IMR-90 (cell line): ENCODE data around the gene CPN2. TPM values are rescaled to one million over a fixed set of nuclear protein-coding genes. Genes with fewer than 3 reads are reported as not detected.

ENCODE experiments used
- ATAC-seq: fragments of 200-7000 bp; cut with Tn5 transposase; 2 replicates; pipeline ENCODE4 v1.9.1; 2020; ENCODE audit warnings: low read depth, mild to moderate bottlenecking, moderate library complexity
- BruUV-seq: library from RNA; stranded (reverse); fragments of 400-500 nt; replicated peaks from 2 replicates; lab custom pipeline; 2021; lab: Mats Ljungman, UMichigan
- CTCF ChIA-PET: fragments of 300-600 bp; formaldehyde crosslinking; extraction: SDS; loops from one replicate; lab custom pipeline; 2021; ENCODE audit warnings: antibody characterized with exemption; lab: Yijun Ruan, JAX
- POLR2A ChIA-PET: fragments of 300-600 bp; sonication (Branson Sonifier 250); formaldehyde crosslinking; loops from one replicate; lab custom pipeline; 2022; ENCODE audit warnings: antibody characterized with exemption; ENCODE audit not compliant: unreplicated experiment; lab: Charles Lee
- DNase-seq: peaks from one replicate; pipeline ENCODE4 v3.0.0; 2013
- H2AFZ ChIP-seq: replicated peaks from 2 replicates; pipeline ENCODE3; 2013; ENCODE audit warnings: low read length, mild to moderate bottlenecking; ENCODE audit not compliant: poor library complexity
- H2AK5ac ChIP-seq: 2 replicates; pipeline ENCODE4 v1.6.1; 2013; ENCODE audit warnings: low read depth, low read length, inconsistent platforms
- H2AK9ac ChIP-seq: replicated peaks from 2 replicates; pipeline ENCODE3; 2013; ENCODE audit warnings: mild to moderate bottlenecking, low read depth, low read length, moderate library complexity; ENCODE audit not compliant: poor library complexity
- H2BK120ac ChIP-seq: 2 replicates; pipeline ENCODE4 v1.6.1; 2013; ENCODE audit warnings: low read depth, low read length, inconsistent platforms
- H2BK15ac ChIP-seq: 3 replicates; pipeline ENCODE4 v1.6.1; 2013; ENCODE audit warnings: low read depth, low read length, inconsistent platforms
- H2BK20ac ChIP-seq: 2 replicates; pipeline ENCODE4 v1.6.1; 2013; ENCODE audit warnings: low read depth, mild to moderate bottlenecking, inconsistent platforms, low read length, moderate library complexity
- H2BK5ac ChIP-seq: 2 replicates; pipeline ENCODE4 v1.6.1; 2013; ENCODE audit warnings: mild to moderate bottlenecking, low read depth, low read length, inconsistent platforms; ENCODE audit not compliant: poor library complexity, severe bottlenecking
- H3K14ac ChIP-seq: replicated peaks from 2 replicates; pipeline ENCODE4 v1.6.1; 2013; ENCODE audit warnings: low read depth, low read length, inconsistent platforms
- H3K18ac ChIP-seq: 2 replicates; pipeline ENCODE4 v1.6.1; 2013; ENCODE audit warnings: low read depth, low read length, control low read depth
- H3K23ac ChIP-seq: 2 replicates; pipeline ENCODE4 v1.6.1; 2013; ENCODE audit warnings: low read depth, low read length, inconsistent platforms
- H3K27ac ChIP-seq: 2 replicates; pipeline ENCODE4 v1.5.1; 2013; ENCODE audit warnings: mild to moderate bottlenecking, control low read depth, low read length; ENCODE audit not compliant: insufficient read depth
- H3K27me3 ChIP-seq: 2 replicates; pipeline ENCODE4 v1.6.1; 2013; ENCODE audit warnings: low read length; ENCODE audit not compliant: control insufficient read depth, insufficient read depth
- H3K36me3 ChIP-seq: 2 replicates; pipeline ENCODE4 v1.6.1; 2013; ENCODE audit warnings: low read length, mixed read lengths; ENCODE audit not compliant: control insufficient read depth, insufficient read depth
- H3K4ac ChIP-seq: 2 replicates; pipeline ENCODE4 v1.6.1; 2013; ENCODE audit warnings: low read depth, low read length, inconsistent platforms
- H3K4me1 ChIP-seq: 2 replicates; pipeline ENCODE4 v1.6.1; 2013; ENCODE audit warnings: low read length, mixed read lengths; ENCODE audit not compliant: control insufficient read depth, insufficient read depth
- H3K4me2 ChIP-seq: 2 replicates; pipeline ENCODE4 v1.6.1; 2013; ENCODE audit warnings: low read depth, mild to moderate bottlenecking, control low read depth, low read length, moderate library complexity
- H3K4me3 ChIP-seq: 2 replicates; pipeline ENCODE4 v1.5.1; 2013; ENCODE audit warnings: low read depth, mild to moderate bottlenecking, control low read depth, low read length, moderate library complexity; ENCODE audit not compliant: insufficient read depth
- H3K56ac ChIP-seq: 2 replicates; pipeline ENCODE4 v1.6.1; 2013; ENCODE audit warnings: low read length, inconsistent platforms; ENCODE audit not compliant: insufficient read depth; ENCODE audit errors: extremely low read depth
- H3K79me1 ChIP-seq, 2 experiments: 2 replicates each; pipeline ENCODE4 v1.6.1; 2013; ENCODE audit warnings: low read length in 2 of 2, inconsistent platforms in 1 of 2, low read depth in 1 of 2
- H3K9ac ChIP-seq: 2 replicates; pipeline ENCODE4 v1.6.1; 2013; ENCODE audit warnings: low read depth, low read length, control low read depth
- H3K9me1 ChIP-seq: 2 replicates; pipeline ENCODE4 v1.6.1; 2013; ENCODE audit warnings: low read length, inconsistent platforms; ENCODE audit not compliant: insufficient read depth
- H3K9me3 ChIP-seq: 2 replicates; pipeline ENCODE4 v1.6.1; 2013; ENCODE audit warnings: low read length; ENCODE audit not compliant: control insufficient read depth, insufficient read depth
- H4K20me1 ChIP-seq: 2 replicates; pipeline ENCODE4 v1.6.1; 2013; ENCODE audit warnings: low read length, inconsistent platforms; ENCODE audit not compliant: insufficient read depth
- H4K5ac ChIP-seq: 2 replicates; pipeline ENCODE4 v1.6.1; 2013; ENCODE audit warnings: mild to moderate bottlenecking, low read depth, low read length, control low read depth
- H4K8ac ChIP-seq, 2 experiments: 2 replicates each; pipeline ENCODE4 v1.6.1; 2013; ENCODE audit warnings: low read depth in 2 of 2, low read length in 2 of 2, control low read depth in 1 of 2, inconsistent platforms in 1 of 2
- H4K91ac ChIP-seq: 2 replicates; pipeline ENCODE4 v1.6.1; 2013; ENCODE audit warnings: low read depth, low read length, inconsistent platforms; ENCODE audit not compliant: insufficient read depth
- BHLHE40 ChIP-seq: fragments of 150-350 bp; IDR thresholded peaks from 2 replicates; pipeline ENCODE4 v1.6.1; 2016; ENCODE audit warnings: mild to moderate bottlenecking, low read depth, low read length
- CEBPB ChIP-seq: IDR thresholded peaks from 2 replicates; pipeline ENCODE4 v1.6.1; 2012; ENCODE audit warnings: low read depth, low read length, improper control_type of control experiment
- CHD1 ChIP-seq: IDR thresholded peaks from 2 replicates; pipeline ENCODE4 v1.6.1; 2012; ENCODE audit warnings: low read depth, low read length, improper control_type of control experiment
- FOS ChIP-seq: fragments of 150-350 bp; IDR thresholded peaks from 2 replicates; pipeline ENCODE4 v1.6.1; 2016; ENCODE audit warnings: low read depth, low read length
- MAFK ChIP-seq: IDR thresholded peaks from 2 replicates; pipeline ENCODE4 v1.6.1; 2012; ENCODE audit warnings: low read depth, low read length, improper control_type of control experiment
- MAZ ChIP-seq: IDR thresholded peaks from 2 replicates; pipeline ENCODE4 v1.6.1; 2012; ENCODE audit warnings: low read depth, mild to moderate bottlenecking, low read length, improper control_type of control experiment, moderate library complexity, borderline replicate concordance
- MXI1 ChIP-seq: IDR thresholded peaks from 2 replicates; pipeline ENCODE4 v1.6.1; 2012; ENCODE audit warnings: low read depth, mild to moderate bottlenecking, low read length, moderate library complexity, borderline replicate concordance
- NFE2L2 ChIP-seq: fragments of 150-350 bp; IDR thresholded peaks from 2 replicates; pipeline ENCODE4 v1.6.1; 2016; ENCODE audit warnings: low read depth, mild to moderate bottlenecking, low read length
- POLR2A ChIP-seq: IDR thresholded peaks from 2 replicates; pipeline ENCODE4 v1.6.1; 2012; ENCODE audit warnings: mild to moderate bottlenecking, low read depth, low read length
- RAD21 ChIP-seq: IDR thresholded peaks from 2 replicates; pipeline ENCODE4 v1.6.1; 2012; ENCODE audit warnings: low read length, improper control_type of control experiment
- RCOR1 ChIP-seq: IDR thresholded peaks from 2 replicates; pipeline ENCODE4 v1.6.1; 2012; ENCODE audit warnings: mild to moderate bottlenecking, low read length, improper control_type of control experiment; ENCODE audit not compliant: insufficient replicate concordance
- RFX5 ChIP-seq: IDR thresholded peaks from 2 replicates; pipeline ENCODE4 v1.8.0; 2012; ENCODE audit warnings: low read depth, mild to moderate bottlenecking, low read length, moderate library complexity
- SMC3 ChIP-seq: fragments of 150-350 bp; IDR thresholded peaks from 2 replicates; pipeline ENCODE4 v1.6.1; 2016; ENCODE audit warnings: low read depth, mild to moderate bottlenecking, antibody characterized with exemption, low read length, moderate library complexity
- WGBS, 2 experiments: methylation state at CpG; one replicate each; pipeline versions ENCODE4 v1.1.5 to v1.1.7; 2013; ENCODE audit warnings: missing lambda C conversion rate in 2 of 2; ENCODE audit not compliant: insufficient read length in 1 of 2; ENCODE audit errors: extremely low coverage in 2 of 2; 5-methylcytosine and 5-hydroxymethylcytosine counted together
- dilution Hi-C: fragments of 300-500 bp; cut with HindIII; formaldehyde crosslinking; loops from one replicate; pipeline ENCODE4 v1.14.3; 2018; ENCODE audit warnings: low sequenced_read_pairs; ENCODE audit not compliant: unreplicated experiment
- in situ Hi-C: fragments of 300-500 bp; cut with MboI; formaldehyde crosslinking; loops from 3 replicates; pipeline ENCODE4 v1.14.3; 2019; ENCODE audit warnings: low sequenced_read_pairs, inconsistent platforms, mixed read lengths
- intact Hi-C: fragments of 100-400 bp; cut with micrococcal nuclease; formaldehyde crosslinking; loops from 2 replicates; pipeline ENCODE4 v1.10.0; 2022
- polyA plus RNA-seq, 3 experiments: library from polyadenylated mRNA; depleted of rRNA; stranded (reverse); fragments of >200 nt; gene quantifications; 2 replicates each; pipeline ENCODE4 v1.2.3, GENCODE V29; 2012; ENCODE audit warnings: low replicate concordance in 1 of 3
- total RNA-seq: library from RNA; depleted of rRNA; stranded (reverse); fragments of >200 nt; gene quantifications from 2 replicates; pipeline ENCODE4 v1.2.3, GENCODE V29; 2012
- TF ChIP-seq, protein P1 (sequence below): fragments of 150-350 bp; IDR thresholded peaks from 2 replicates; pipeline ENCODE4 v1.6.1; 2017; ENCODE audit warnings: mild to moderate bottlenecking, antibody characterized with exemption, low read length, low read depth
- TF ChIP-seq, protein P2 (sequence below): conservative IDR thresholded peaks from 2 replicates; pipeline ENCODE4 v1.5.1; 2012; ENCODE audit warnings: mild to moderate bottlenecking, low read depth, low read length, improper control_type of control experiment
- TF ChIP-seq, protein P3 (sequence below): fragments of 150-350 bp; IDR thresholded peaks from 2 replicates; pipeline ENCODE4 v1.6.1; 2016; ENCODE audit warnings: low read depth, mild to moderate bottlenecking, low read length, moderate library complexity, borderline replicate concordance

The CPN2 gene
- total and polyA plus RNA-seq, 2 of the 4 experiments (the other 2 are of a cell fraction) = 0.07 TPM; not detected in 1

DNA sequence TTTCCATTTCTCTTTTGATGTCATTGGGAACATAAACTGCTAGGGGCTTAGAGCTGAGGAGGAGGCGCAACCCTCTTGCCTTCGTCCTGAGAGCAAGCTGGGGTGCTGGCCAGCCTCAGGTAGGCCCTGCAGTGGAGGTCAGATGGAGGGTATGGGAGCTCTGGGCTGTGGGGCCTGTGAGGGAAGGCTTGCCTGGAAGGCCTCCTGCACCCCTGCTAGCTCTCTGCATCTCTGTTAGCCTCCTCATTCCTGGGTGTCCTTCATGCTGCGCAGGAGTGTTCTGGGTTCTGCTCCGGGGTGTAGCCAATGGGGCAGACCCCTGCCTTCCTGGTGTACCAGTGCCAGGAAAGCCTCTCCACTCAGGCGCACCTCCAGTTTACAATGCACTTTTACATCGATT, 36.1 kb upstream of the CPN2 start:
- no TSS peak for BruUV-seq
- peaks cover 38% of the 10 kb centered on the region for H3K27me3 ChIP-seq
- H3K4ac ChIP-seq = no peak overlapping the region
- no peak overlapping the region for H2BK15ac ChIP-seq
- no peaks in the 10 kb centered on the region for H3K9me1 ChIP-seq
- ATAC-seq (no peak), DNase-seq (no peak)
- in situ Hi-C loops (no loop called here), intact Hi-C loops (no loop called here), dilution Hi-C loops (no loop called here)
- H3K9me3 ChIP-seq = no peaks in the 10 kb centered on the region; the same call in none of the 2 replicates
- H2AK9ac ChIP-seq = no peak overlapping the region
- no peak overlapping the region for H2BK120ac ChIP-seq
- no peak overlapping the region for H2BK5ac ChIP-seq
- H2AK5ac ChIP-seq = no peak overlapping the region
- no peak overlapping the region for H3K9ac ChIP-seq
- H3K56ac ChIP-seq = no peak overlapping the region
- no peak overlapping the region for H3K14ac ChIP-seq
- H3K4me3 ChIP-seq = no peak overlapping the region
- TF ChIP-seq, protein P1, sequence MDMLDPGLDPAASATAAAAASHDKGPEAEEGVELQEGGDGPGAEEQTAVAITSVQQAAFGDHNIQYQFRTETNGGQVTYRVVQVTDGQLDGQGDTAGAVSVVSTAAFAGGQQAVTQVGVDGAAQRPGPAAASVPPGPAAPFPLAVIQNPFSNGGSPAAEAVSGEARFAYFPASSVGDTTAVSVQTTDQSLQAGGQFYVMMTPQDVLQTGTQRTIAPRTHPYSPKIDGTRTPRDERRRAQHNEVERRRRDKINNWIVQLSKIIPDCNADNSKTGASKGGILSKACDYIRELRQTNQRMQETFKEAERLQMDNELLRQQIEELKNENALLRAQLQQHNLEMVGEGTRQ = no peak
- TF ChIP-seq RAD21 (no peak), MXI1 (no peak), SMC3 (no peak), CEBPB (no peak), POLR2A (no peak), BHLHE40 (no peak), FOS (no peak), RFX5 (no peak), MAFK (no peak), RCOR1 (no peak), MAZ (no peak), NFE2L2 (no peak), CHD1 (no peak)
- TF ChIP-seq, protein P2, sequence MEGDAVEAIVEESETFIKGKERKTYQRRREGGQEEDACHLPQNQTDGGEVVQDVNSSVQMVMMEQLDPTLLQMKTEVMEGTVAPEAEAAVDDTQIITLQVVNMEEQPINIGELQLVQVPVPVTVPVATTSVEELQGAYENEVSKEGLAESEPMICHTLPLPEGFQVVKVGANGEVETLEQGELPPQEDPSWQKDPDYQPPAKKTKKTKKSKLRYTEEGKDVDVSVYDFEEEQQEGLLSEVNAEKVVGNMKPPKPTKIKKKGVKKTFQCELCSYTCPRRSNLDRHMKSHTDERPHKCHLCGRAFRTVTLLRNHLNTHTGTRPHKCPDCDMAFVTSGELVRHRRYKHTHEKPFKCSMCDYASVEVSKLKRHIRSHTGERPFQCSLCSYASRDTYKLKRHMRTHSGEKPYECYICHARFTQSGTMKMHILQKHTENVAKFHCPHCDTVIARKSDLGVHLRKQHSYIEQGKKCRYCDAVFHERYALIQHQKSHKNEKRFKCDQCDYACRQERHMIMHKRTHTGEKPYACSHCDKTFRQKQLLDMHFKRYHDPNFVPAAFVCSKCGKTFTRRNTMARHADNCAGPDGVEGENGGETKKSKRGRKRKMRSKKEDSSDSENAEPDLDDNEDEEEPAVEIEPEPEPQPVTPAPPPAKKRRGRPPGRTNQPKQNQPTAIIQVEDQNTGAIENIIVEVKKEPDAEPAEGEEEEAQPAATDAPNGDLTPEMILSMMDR = no peak
- TF ChIP-seq, protein P3, sequence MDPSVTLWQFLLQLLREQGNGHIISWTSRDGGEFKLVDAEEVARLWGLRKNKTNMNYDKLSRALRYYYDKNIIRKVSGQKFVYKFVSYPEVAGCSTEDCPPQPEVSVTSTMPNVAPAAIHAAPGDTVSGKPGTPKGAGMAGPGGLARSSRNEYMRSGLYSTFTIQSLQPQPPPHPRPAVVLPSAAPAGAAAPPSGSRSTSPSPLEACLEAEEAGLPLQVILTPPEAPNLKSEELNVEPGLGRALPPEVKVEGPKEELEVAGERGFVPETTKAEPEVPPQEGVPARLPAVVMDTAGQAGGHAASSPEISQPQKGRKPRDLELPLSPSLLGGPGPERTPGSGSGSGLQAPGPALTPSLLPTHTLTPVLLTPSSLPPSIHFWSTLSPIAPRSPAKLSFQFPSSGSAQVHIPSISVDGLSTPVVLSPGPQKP = no peak
- no peak overlapping the region for H4K5ac ChIP-seq
- no peak overlapping the region for H3K18ac ChIP-seq
- no peak overlapping the region for H3K27ac ChIP-seq
- no peaks in the 10 kb centered on the region for H4K20me1 ChIP-seq
- no peak overlapping the region for H3K23ac ChIP-seq
- ChIA-PET POLR2A (no interaction called here), CTCF (no interaction called here)
- no peaks in the 10 kb centered on the region for H3K36me3 ChIP-seq
- H4K8ac ChIP-seq = no peak overlapping the region
- no peak overlapping the region for H2BK20ac ChIP-seq
- no peak overlapping the region for H2AFZ ChIP-seq
- H3K79me1 ChIP-seq = no peaks in the 10 kb centered on the region
- H3K4me1 ChIP-seq = no peaks in the 10 kb centered on the region
- no CpG with 5 or more reads among the region's 6 CpGs for WGBS, 2 experiments
- H4K91ac ChIP-seq = no peak overlapping the region
- H3K4me2 ChIP-seq = no peak overlapping the region
